Progenitor cell of endocrine pancreas (in vitro differentiated cells): ENCODE results near the gene IRF5. TPM values are rescaled to one million over a fixed set of nuclear protein-coding genes. Genes with fewer than 3 reads are reported as not detected.
"Not testable (repeated sequence)": the region's sequence is repeated elsewhere in the genome, so short reads cannot be mapped to it uniquely, and the experiment has no call there.

Experiments
- DNase-seq: peaks from one replicate; pipeline ENCODE4 v3.0.0; 2021; ENCODE audit warnings: low spot score; ENCODE audit not compliant: unreplicated experiment
- H3K27ac Mint-ChIP-seq: 2 replicates; pipeline ENCODE4 v1.8.0; 2021; ENCODE audit warnings: mild to moderate bottlenecking, moderate library complexity, mixed read lengths
- H3K27me3 Mint-ChIP-seq: 2 replicates; pipeline ENCODE4 v1.8.0; 2021; ENCODE audit warnings: mixed read lengths
- H3K36me3 Mint-ChIP-seq: 2 replicates; pipeline ENCODE4 v1.8.0; 2022; ENCODE audit warnings: mixed read lengths; ENCODE audit not compliant: insufficient read depth
- H3K4me1 Mint-ChIP-seq: 2 replicates; pipeline ENCODE4 v1.8.0; 2021; ENCODE audit warnings: low read depth, mixed read lengths
- H3K4me3 Mint-ChIP-seq: 2 replicates; pipeline ENCODE4 v1.8.0; 2021; ENCODE audit warnings: low read depth, mild to moderate bottlenecking, moderate library complexity, mixed read lengths
- H3K9me3 Mint-ChIP-seq: 2 replicates; pipeline ENCODE4 v1.8.0; 2021; ENCODE audit warnings: low read depth, mixed read lengths
- total RNA-seq: library from RNA; stranded (reverse); gene quantifications from 2 replicates; pipeline ENCODE4 v1.2.1, GENCODE V29; 2021
- TF ChIP-seq, protein P1 (sequence below): fragments of 200-600 bp; sonication (generic); IDR thresholded peaks from one replicate; pipeline ENCODE4 v1.5.0; 2021; ENCODE audit warnings: antibody characterized with exemption, mild to moderate bottlenecking; ENCODE audit not compliant: unreplicated experiment

Gene IRF5
- total RNA-seq, 1 donor from 2014 or later, result 0.69 TPM

DNA sequence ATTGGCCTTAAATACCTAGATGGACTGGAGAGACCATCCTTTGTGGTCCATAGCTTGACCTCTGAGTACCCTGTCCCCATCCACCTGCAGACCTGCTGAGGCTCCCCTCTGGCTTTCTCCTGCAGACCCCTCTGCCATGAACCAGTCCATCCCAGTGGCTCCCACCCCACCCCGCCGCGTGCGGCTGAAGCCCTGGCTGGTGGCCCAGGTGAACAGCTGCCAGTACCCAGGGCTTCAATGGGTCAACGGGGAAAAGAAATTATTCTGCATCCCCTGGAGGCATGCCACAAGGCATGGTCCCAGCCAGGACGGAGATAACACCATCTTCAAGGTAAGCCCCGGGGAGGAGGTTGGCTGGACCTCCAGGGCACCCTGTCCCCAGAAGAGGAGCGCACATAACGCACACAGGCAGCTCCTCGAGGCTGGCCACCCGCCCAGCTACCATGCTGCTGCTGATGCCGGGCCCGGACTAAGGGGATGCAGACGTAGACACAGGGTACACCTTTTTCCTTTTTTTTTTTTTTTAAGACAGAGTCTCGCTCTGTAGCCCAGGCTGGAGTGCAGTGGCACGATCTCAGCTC, 4.3 kb downstream of the IRF5 start:
- TF ChIP-seq, protein P1, sequence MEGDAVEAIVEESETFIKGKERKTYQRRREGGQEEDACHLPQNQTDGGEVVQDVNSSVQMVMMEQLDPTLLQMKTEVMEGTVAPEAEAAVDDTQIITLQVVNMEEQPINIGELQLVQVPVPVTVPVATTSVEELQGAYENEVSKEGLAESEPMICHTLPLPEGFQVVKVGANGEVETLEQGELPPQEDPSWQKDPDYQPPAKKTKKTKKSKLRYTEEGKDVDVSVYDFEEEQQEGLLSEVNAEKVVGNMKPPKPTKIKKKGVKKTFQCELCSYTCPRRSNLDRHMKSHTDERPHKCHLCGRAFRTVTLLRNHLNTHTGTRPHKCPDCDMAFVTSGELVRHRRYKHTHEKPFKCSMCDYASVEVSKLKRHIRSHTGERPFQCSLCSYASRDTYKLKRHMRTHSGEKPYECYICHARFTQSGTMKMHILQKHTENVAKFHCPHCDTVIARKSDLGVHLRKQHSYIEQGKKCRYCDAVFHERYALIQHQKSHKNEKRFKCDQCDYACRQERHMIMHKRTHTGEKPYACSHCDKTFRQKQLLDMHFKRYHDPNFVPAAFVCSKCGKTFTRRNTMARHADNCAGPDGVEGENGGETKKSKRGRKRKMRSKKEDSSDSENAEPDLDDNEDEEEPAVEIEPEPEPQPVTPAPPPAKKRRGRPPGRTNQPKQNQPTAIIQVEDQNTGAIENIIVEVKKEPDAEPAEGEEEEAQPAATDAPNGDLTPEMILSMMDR, result no peak
- Mint-ChIP-seq H3K4me3 (no peak overlapping the region), H3K9me3 (no peaks in the 10 kb centered on the region), H3K27me3 (peaks cover 36% of the 10 kb centered on the region), H3K36me3 (no peaks in the 10 kb centered on the region), H3K4me1 (peaks cover 4% of the 10 kb centered on the region), H3K27ac (no peak overlapping the region)
- DNase-seq, result no peak

GRCh38 chr7:128943251-128943650, 5.5 kb downstream of the IRF5 start:
- not testable (repeated sequence) for H3K4me1 Mint-ChIP-seq, H3K9me3 Mint-ChIP-seq, H3K27ac Mint-ChIP-seq, H3K36me3 Mint-ChIP-seq, DNase-seq, H3K4me3 Mint-ChIP-seq
- peaks cover 30% of the 10 kb centered on the region for H3K27me3 Mint-ChIP-seq

DNA sequence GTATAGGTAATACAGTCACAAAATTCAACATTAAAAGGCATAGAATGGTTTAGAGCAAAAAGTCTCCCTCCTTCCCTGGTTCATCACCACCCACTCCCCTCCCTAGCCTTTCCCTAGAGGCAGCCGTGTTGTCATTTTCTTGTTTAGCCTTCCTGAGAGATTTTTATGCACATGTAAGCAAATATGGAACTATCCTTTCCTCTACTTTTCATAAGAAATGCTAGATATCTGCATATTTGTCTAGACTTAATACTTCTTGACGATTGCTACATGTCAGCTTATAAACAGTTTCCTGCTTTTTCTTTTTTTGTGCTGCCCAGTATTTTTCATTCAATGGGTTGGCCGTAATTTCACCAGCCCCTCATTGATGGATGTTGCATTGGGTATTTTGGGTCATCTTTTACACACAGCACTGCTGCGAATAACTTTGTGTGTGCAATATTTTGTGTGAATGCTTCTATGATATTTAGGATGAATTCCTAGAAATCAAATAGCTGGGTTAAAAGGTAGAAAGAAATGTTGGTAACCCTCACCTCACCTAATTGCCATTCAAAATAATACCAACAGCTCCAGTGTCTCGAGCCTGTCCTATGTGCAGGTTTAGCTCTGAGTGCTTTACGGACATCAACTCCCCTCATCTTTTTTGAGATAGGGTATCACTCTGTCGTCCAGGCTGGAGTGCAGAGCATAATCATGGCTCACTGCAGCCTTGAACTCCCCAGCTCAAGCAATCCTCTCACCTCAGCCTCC, 6.9 kb downstream of the IRF5 start:
- Mint-ChIP-seq H3K9me3 (no peaks in the 10 kb centered on the region), H3K27ac (no peak overlapping the region), H3K4me3 (no peak overlapping the region), H3K36me3 (no peaks in the 10 kb centered on the region), H3K27me3 (peaks cover 23% of the 10 kb centered on the region), H3K4me1 (no peaks in the 10 kb centered on the region)
- TF ChIP-seq, protein P1, result no peak
- no peak for DNase-seq

DNA sequence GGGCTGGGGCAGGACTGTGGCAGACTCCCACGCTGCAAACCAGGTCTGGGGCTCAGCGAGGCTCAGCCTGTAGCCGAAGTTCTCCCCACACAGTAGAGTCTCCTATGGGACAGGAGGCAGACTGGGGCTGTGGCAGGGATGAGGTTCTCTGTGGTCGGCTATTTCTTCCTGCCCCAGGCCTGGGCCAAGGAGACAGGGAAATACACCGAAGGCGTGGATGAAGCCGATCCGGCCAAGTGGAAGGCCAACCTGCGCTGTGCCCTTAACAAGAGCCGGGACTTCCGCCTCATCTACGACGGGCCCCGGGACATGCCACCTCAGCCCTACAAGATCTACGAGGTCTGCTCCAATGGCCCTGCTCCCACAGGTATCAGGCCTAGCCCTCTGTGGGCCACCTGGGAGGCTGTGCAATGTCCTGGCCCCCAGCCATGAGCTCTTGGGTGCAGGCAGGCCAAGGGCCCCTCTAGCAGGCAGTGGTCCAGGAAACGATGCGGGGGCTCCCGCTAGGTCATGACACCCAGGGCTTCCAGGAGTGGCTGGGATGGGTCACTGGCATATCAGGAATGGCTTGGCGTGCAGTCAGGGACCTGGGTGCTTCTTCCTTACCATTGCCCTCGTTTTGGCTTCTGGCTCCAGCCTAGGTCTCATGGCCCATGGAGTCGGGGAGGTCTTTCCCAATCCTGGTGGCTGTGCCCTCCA, 8.1 kb downstream of the IRF5 start:
- H3K4me1 Mint-ChIP-seq, result no peaks in the 10 kb centered on the region
- no peaks in the 10 kb centered on the region for H3K36me3 Mint-ChIP-seq
- no peak for DNase-seq
- TF ChIP-seq, protein P1, result no peak
- peaks cover 12% of the 10 kb centered on the region for H3K27me3 Mint-ChIP-seq
- no peak overlapping the region for H3K27ac Mint-ChIP-seq
- H3K4me3 Mint-ChIP-seq, result no peak overlapping the region
- no peaks in the 10 kb centered on the region for H3K9me3 Mint-ChIP-seq

- DNase-seq, result no peak
- Mint-ChIP-seq H3K27ac (no peak overlapping the region), H3K4me1 (no peaks in the 10 kb centered on the region), H3K36me3 (peaks cover 3% of the 10 kb centered on the region), H3K27me3 (peaks cover 4% of the 10 kb centered on the region), H3K9me3 (no peaks in the 10 kb centered on the region), H3K4me3 (no peak overlapping the region)
- TF ChIP-seq, protein P1, result no peak
These were observed 9.5 kb downstream of the IRF5 start for GRCh38 chr7:128946936-128947830.
